SH-SY5Y (cell line): Measurements from ENCODE around the gene MAPK11.

Experiments used
- GATA2 ChIP-seq: IDR thresholded peaks from 2 replicates; pipeline ENCODE4 v1.6.1; 2011; ENCODE audit warnings: mild to moderate bottlenecking, low read depth, low read length
- GATA3 ChIP-seq: IDR thresholded peaks from 2 replicates; pipeline ENCODE4 v1.6.1; 2011; ENCODE audit warnings: low read depth, mild to moderate bottlenecking, low read length, moderate library complexity

- TF ChIP-seq GATA2, result no peak
- no peak for TF ChIP-seq GATA3
Measured at GRCh38 chr22:50253046-50253915, 16.9 kb downstream of the MAPK11 start.
